H9 (cell line): Measurements from ENCODE around the gene NPAS2. TPM values are rescaled to one million over a fixed set of nuclear protein-coding genes. Genes with fewer than 3 reads are reported as not detected.

Experiments
- DNase-seq: peaks from one replicate; pipeline ENCODE4 v3.0.0-alpha.2; 2017
- H2AFZ ChIP-seq: one replicate; pipeline ENCODE4 v1.6.1; 2013; ENCODE audit warnings: mild to moderate bottlenecking, low read length, control low read depth, moderate library complexity
- H2AK5ac ChIP-seq: 2 replicates; pipeline ENCODE4 v1.6.1; 2013; ENCODE audit warnings: low read length, control low read depth, mixed read lengths; ENCODE audit not compliant: insufficient read length
- H2BK120ac ChIP-seq: one replicate; pipeline ENCODE4 v1.6.1; 2013; ENCODE audit warnings: low read depth, mild to moderate bottlenecking, low read length, control low read depth, inconsistent platforms; ENCODE audit not compliant: poor library complexity, severe bottlenecking
- H2BK12ac ChIP-seq: 2 replicates; pipeline ENCODE4 v1.6.1; 2013; ENCODE audit warnings: low read length, control low read depth, mixed read lengths, low read depth; ENCODE audit not compliant: insufficient read length
- H2BK15ac ChIP-seq: 2 replicates; pipeline ENCODE4 v1.6.1; 2013; ENCODE audit warnings: low read depth, low read length, control low read depth
- H2BK20ac ChIP-seq: one replicate; pipeline ENCODE4 v1.6.1; 2013; ENCODE audit warnings: low read depth, mild to moderate bottlenecking, low read length, control low read depth, inconsistent platforms; ENCODE audit not compliant: poor library complexity, severe bottlenecking
- H2BK5ac ChIP-seq: 2 replicates; pipeline ENCODE4 v1.6.1; 2013; ENCODE audit warnings: low read length, control low read depth, mixed read lengths; ENCODE audit not compliant: insufficient read length
- H3K14ac ChIP-seq: 2 replicates; pipeline ENCODE4 v1.6.1; 2013; ENCODE audit warnings: low read length, control low read depth; ENCODE audit not compliant: insufficient read depth
- H3K18ac ChIP-seq: 2 replicates; pipeline ENCODE4 v1.6.1; 2013; ENCODE audit warnings: low read depth, mild to moderate bottlenecking, mixed read lengths, low read length, control low read depth; ENCODE audit not compliant: insufficient read length
- H3K23ac ChIP-seq: 2 replicates; pipeline ENCODE4 v1.6.1; 2013; ENCODE audit warnings: low read length, control low read depth, mixed read lengths, low read depth; ENCODE audit not compliant: insufficient read length
- H3K23me2 ChIP-seq: 2 replicates; pipeline ENCODE4 v1.6.1; 2013; ENCODE audit warnings: low read depth, mild to moderate bottlenecking, mixed read lengths, low read length, control low read depth; ENCODE audit not compliant: insufficient read length, poor library complexity, severe bottlenecking
- H3K27ac ChIP-seq: 2 replicates; pipeline ENCODE4 v1.5.1; 2013; ENCODE audit warnings: low read length, control low read depth, mixed read lengths, low read depth; ENCODE audit not compliant: insufficient read length
- H3K27me3 ChIP-seq: 2 replicates; pipeline ENCODE4 v1.6.1; 2013; ENCODE audit warnings: low read length, control low read depth, inconsistent platforms; ENCODE audit not compliant: insufficient read depth
- H3K4ac ChIP-seq: 2 replicates; pipeline ENCODE4 v1.6.1; 2013; ENCODE audit warnings: low read depth, mild to moderate bottlenecking, control low read depth, inconsistent platforms, low read length, moderate library complexity
- H3K4me1 ChIP-seq: 2 replicates; pipeline ENCODE4 v1.6.1; 2013; ENCODE audit warnings: low read length, control low read depth, inconsistent platforms; ENCODE audit not compliant: insufficient read depth
- H3K4me2 ChIP-seq: 2 replicates; pipeline ENCODE4 v1.6.1; 2013; ENCODE audit warnings: low read length, control low read depth, mixed read lengths; ENCODE audit not compliant: insufficient read length, insufficient read depth
- H3K56ac ChIP-seq: 2 replicates; pipeline ENCODE4 v1.6.1; 2013; ENCODE audit warnings: low read depth, mild to moderate bottlenecking, mixed read lengths, low read length, control low read depth; ENCODE audit not compliant: insufficient read length
- H3K79me1 ChIP-seq: 2 replicates; pipeline ENCODE4 v1.6.1; 2013; ENCODE audit warnings: low read depth, mild to moderate bottlenecking, moderate library complexity, low read length, control low read depth, inconsistent platforms; ENCODE audit not compliant: insufficient read depth, poor library complexity, severe bottlenecking
- H3K79me2 ChIP-seq: 2 replicates; pipeline ENCODE4 v1.6.1; 2013; ENCODE audit warnings: low read length, control low read depth, inconsistent platforms; ENCODE audit not compliant: insufficient read depth
- H3K9ac ChIP-seq: 2 replicates; pipeline ENCODE4 v1.6.1; 2013; ENCODE audit warnings: low read length, control low read depth, mixed read lengths; ENCODE audit not compliant: insufficient read length; ENCODE audit errors: extremely low read depth
- H3K9me3 ChIP-seq: one replicate; pipeline ENCODE4 v1.6.1; 2013; ENCODE audit warnings: low read depth, low read length, inconsistent platforms; ENCODE audit not compliant: control insufficient read depth
- H3T11ph ChIP-seq: one replicate; pipeline ENCODE4 v1.6.1; 2013; ENCODE audit warnings: mild to moderate bottlenecking, low read length, control low read depth, inconsistent platforms
- H4K20me1 ChIP-seq: one replicate; pipeline ENCODE4 v1.6.1; 2013; ENCODE audit not compliant: control insufficient read depth, insufficient read length, insufficient read depth
- H4K5ac ChIP-seq: 2 replicates; pipeline ENCODE4 v1.6.1; 2013; ENCODE audit warnings: low read depth, mild to moderate bottlenecking, mixed read lengths, low read length, control low read depth; ENCODE audit not compliant: insufficient read length
- H4K8ac ChIP-seq: replicated peaks from 2 replicates; pipeline ENCODE4 v1.6.1; 2013; ENCODE audit warnings: low read length, control low read depth, mixed read lengths, low read depth; ENCODE audit not compliant: insufficient read length
- H4K91ac ChIP-seq: 2 replicates; pipeline ENCODE4 v1.6.1; 2013; ENCODE audit warnings: low read depth, mild to moderate bottlenecking, moderate library complexity, mixed read lengths, low read length, control low read depth; ENCODE audit not compliant: insufficient read length
- H3K27ac Mint-ChIP-seq, 3 experiments: 2 replicates in 2 of 3; 3 replicates in 1 of 3; pipeline ENCODE4 v1.8.0; 2020 to 2021; ENCODE audit warnings: mixed read lengths in 3 of 3, mild to moderate bottlenecking in 1 of 3, moderate library complexity in 1 of 3
- H3K27me3 Mint-ChIP-seq: 2 replicates; pipeline ENCODE4 v1.8.0; 2021; ENCODE audit warnings: low read depth, mild to moderate bottlenecking, moderate library complexity, mixed read lengths
- H3K36me3 Mint-ChIP-seq, 3 experiments: 2 replicates in 2 of 3; 3 replicates in 1 of 3; pipeline ENCODE4 v1.8.0; 2020 to 2021; ENCODE audit warnings: low read depth in 3 of 3, mixed read lengths in 3 of 3; ENCODE audit not compliant: insufficient read depth in 1 of 3
- H3K4me1 Mint-ChIP-seq, 2 experiments: 2 replicates each; pipeline ENCODE4 v1.8.0; 2020; ENCODE audit warnings: mixed read lengths in 2 of 2
- H3K4me3 Mint-ChIP-seq, 2 experiments: 2 replicates in 1 of 2; 3 replicates in 1 of 2; pipeline ENCODE4 v1.8.0; 2020 to 2021; ENCODE audit warnings: mild to moderate bottlenecking in 2 of 2, mixed read lengths in 2 of 2, moderate library complexity in 1 of 2
- H3K9me3 Mint-ChIP-seq, 2 experiments: 2 replicates in 1 of 2; 3 replicates in 1 of 2; pipeline ENCODE4 v1.8.0; 2020; ENCODE audit warnings: mild to moderate bottlenecking in 2 of 2, mixed read lengths in 2 of 2, moderate library complexity in 1 of 2
- WGBS: extraction: QIAGEN DNeasy Blood & Tissue Kit; methylation state at CpG from one replicate; pipeline ENCODE4 v1.1.7; 2013; ENCODE audit warnings: missing lambda C conversion rate, low lambda C conversion rate, mixed read lengths; ENCODE audit not compliant: insufficient read length; ENCODE audit errors: extremely low coverage; 5-methylcytosine and 5-hydroxymethylcytosine counted together
- total RNA-seq: library from RNA; stranded (reverse); gene quantifications from 2 replicates; pipeline ENCODE4 v1.2.1, GENCODE V29; 2021
- TF ChIP-seq, protein P1 (sequence below): fragments of 200-600 bp; sonication (generic); conservative IDR thresholded peaks from 3 replicates; pipeline ENCODE4 v1.8.0; 2021; ENCODE audit warnings: antibody characterized with exemption, mild to moderate bottlenecking

NPAS2 gene
- total RNA-seq, 1 experiment from 2014 or later = 1.3 TPM

GRCh38 chr2:100910111-100910510 lies 90.2 kb downstream of the NPAS2 start:
- no peaks in the 10 kb centered on the region for H3K36me3 Mint-ChIP-seq

More at GRCh38 chr2:100910111-100910510, 90.2 kb downstream of the NPAS2 start:
- H2BK20ac ChIP-seq = no peak overlapping the region
- WGBS = no CpG with 5 or more reads among the region's 3 CpGs
- no peak overlapping the region for H2BK5ac ChIP-seq
- H2BK120ac ChIP-seq = no peak overlapping the region
- no peak overlapping the region for H4K91ac ChIP-seq
- H2BK12ac ChIP-seq = no peak overlapping the region
- no peak overlapping the region for H2BK15ac ChIP-seq
- Mint-ChIP-seq H3K27me3 (no peaks in the 10 kb centered on the region), H3K9me3 (no peaks in the 10 kb centered on the region), H3K4me3 (no peak overlapping the region), H3K4me1 (peaks cover 0 to 4% of the 10 kb centered on the region in 2 experiments; a peak in 1 of 4 replicates), H3K27ac (no peak overlapping the region)
- H3K79me1 ChIP-seq = no peaks in the 10 kb centered on the region
- no peaks in the 10 kb centered on the region for H3K27me3 ChIP-seq
- H3K23me2 ChIP-seq = no peaks in the 10 kb centered on the region
- no peak overlapping the region for H3K14ac ChIP-seq
- no peak overlapping the region for H3T11ph ChIP-seq
- TF ChIP-seq, protein P1, sequence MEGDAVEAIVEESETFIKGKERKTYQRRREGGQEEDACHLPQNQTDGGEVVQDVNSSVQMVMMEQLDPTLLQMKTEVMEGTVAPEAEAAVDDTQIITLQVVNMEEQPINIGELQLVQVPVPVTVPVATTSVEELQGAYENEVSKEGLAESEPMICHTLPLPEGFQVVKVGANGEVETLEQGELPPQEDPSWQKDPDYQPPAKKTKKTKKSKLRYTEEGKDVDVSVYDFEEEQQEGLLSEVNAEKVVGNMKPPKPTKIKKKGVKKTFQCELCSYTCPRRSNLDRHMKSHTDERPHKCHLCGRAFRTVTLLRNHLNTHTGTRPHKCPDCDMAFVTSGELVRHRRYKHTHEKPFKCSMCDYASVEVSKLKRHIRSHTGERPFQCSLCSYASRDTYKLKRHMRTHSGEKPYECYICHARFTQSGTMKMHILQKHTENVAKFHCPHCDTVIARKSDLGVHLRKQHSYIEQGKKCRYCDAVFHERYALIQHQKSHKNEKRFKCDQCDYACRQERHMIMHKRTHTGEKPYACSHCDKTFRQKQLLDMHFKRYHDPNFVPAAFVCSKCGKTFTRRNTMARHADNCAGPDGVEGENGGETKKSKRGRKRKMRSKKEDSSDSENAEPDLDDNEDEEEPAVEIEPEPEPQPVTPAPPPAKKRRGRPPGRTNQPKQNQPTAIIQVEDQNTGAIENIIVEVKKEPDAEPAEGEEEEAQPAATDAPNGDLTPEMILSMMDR = no peak
- no peak overlapping the region for H3K27ac ChIP-seq
- H3K9me3 ChIP-seq = no peaks in the 10 kb centered on the region
- no peak overlapping the region for H4K5ac ChIP-seq
- H3K4ac ChIP-seq = no peak overlapping the region
- H2AK5ac ChIP-seq = no peak overlapping the region
- no peak overlapping the region for H3K56ac ChIP-seq
- H4K8ac ChIP-seq = no peak overlapping the region
- no peaks in the 10 kb centered on the region for H3K79me2 ChIP-seq
- H3K23ac ChIP-seq = no peak overlapping the region
- H3K4me2 ChIP-seq = no peak overlapping the region
- H3K18ac ChIP-seq = no peak overlapping the region
- no peaks in the 10 kb centered on the region for H4K20me1 ChIP-seq
- no peaks in the 10 kb centered on the region for H3K4me1 ChIP-seq
- H2AFZ ChIP-seq = no peak overlapping the region
- DNase-seq = no peak
- H3K9ac ChIP-seq = no peak overlapping the region
